Stimulated activated CD4-positive, alpha-beta T cell treated with anti-CD3 and anti-CD28 coated beads, Interleukin-1b, Interleukin-23, amount 100 ng/mL, for 4 hours (primary cell): ENCODE measurements around the gene FAR2.
"Not testable (repeated sequence)": the region's sequence is repeated elsewhere in the genome, so short reads cannot be mapped to it uniquely, and the experiment has no call there.

Experiments
- DNase-seq, 2 donors: peaks; one replicate each; pipeline ENCODE4 v3.0.0-alpha.2; 2020; ENCODE audit warnings: low read depth in 2 of 2

Gene FAR2

GRCh38 chr12:29152981-29153630 lies 4.0 kb downstream of the FAR2 start:
- no peak for DNase-seq

- no peak for DNase-seq
Observed at GRCh38 chr12:29155079-29155478, 6.0 kb downstream of the FAR2 start.

GRCh38 chr12:29157486-29157946 lies 8.4 kb downstream of the FAR2 start:
- DNase-seq, result no peak

GRCh38 chr12:29158115-29158763 lies 9.2 kb downstream of the FAR2 start:
- no peak for DNase-seq

GRCh38 chr12:29159661-29160060 lies 10.6 kb downstream of the FAR2 start:
- no peak for DNase-seq

GRCh38 chr12:29160230-29160629 lies 11.2 kb downstream of the FAR2 start:
- DNase-seq, result no peak

GRCh38 chr12:29163146-29163545 lies 14.1 kb downstream of the FAR2 start:
- no peak for DNase-seq

- no peak for DNase-seq
Observed at GRCh38 chr12:29164477-29165393, 15.7 kb downstream of the FAR2 start.

- no peak for DNase-seq
Observed at GRCh38 chr12:29167445-29167844, 18.4 kb downstream of the FAR2 start.

GRCh38 chr12:29167988-29168387 lies 18.9 kb downstream of the FAR2 start:
- DNase-seq, result no peak

- not testable (repeated sequence) for DNase-seq
Observed at GRCh38 chr12:29169978-29170377, 20.9 kb downstream of the FAR2 start.

GRCh38 chr12:29170478-29171084 lies 21.5 kb downstream of the FAR2 start:
- DNase-seq, result not testable (repeated sequence)

GRCh38 chr12:29171421-29172258 lies 22.6 kb downstream of the FAR2 start:
- DNase-seq, result no peak

GRCh38 chr12:29176941-29177340 lies 27.9 kb downstream of the FAR2 start:
- DNase-seq, result no peak

- not testable (repeated sequence) for DNase-seq
Observed at GRCh38 chr12:29182247-29182646, 33.2 kb downstream of the FAR2 start.

- no peak for DNase-seq
Observed at GRCh38 chr12:29187756-29188155, 38.7 kb downstream of the FAR2 start.

GRCh38 chr12:29191267-29191850 lies 42.3 kb downstream of the FAR2 start:
- no peak for DNase-seq

GRCh38 chr12:29198901-29199300 lies 49.8 kb downstream of the FAR2 start:
- no peak for DNase-seq

GRCh38 chr12:29200586-29200985 lies 51.5 kb downstream of the FAR2 start:
- no peak for DNase-seq

GRCh38 chr12:29201296-29201695 lies 52.2 kb downstream of the FAR2 start:
- DNase-seq, result no peak

GRCh38 chr12:29201746-29202145 lies 52.7 kb downstream of the FAR2 start:
- no peak for DNase-seq
